Body of pancreas (tissue), 4 donors: ENCODE measurements around the gene NEDD4. TPM values are rescaled to one million over a fixed set of nuclear protein-coding genes. Genes with fewer than 3 reads are reported as not detected.

Experiments used
- ATAC-seq: fragments of 150-250 bp; one replicate; pipeline ENCODE4 v1.9.1; 2016
- DNase-seq, 4 donors: peaks; one replicate each; pipeline ENCODE4 v3.0.0-alpha.2; 2019
- H3K27ac ChIP-seq, 4 donors: fragments of 200-600 bp; sonication (generic); 1 replicate in 3 of 4; 2 replicates in 1 of 4; pipeline versions ENCODE4 v1.5.1 to v1.6.1; 2016 to 2019; ENCODE audit warnings: mild to moderate bottlenecking in 1 of 4, mixed read lengths in 1 of 4, moderate library complexity in 1 of 4
- H3K27me3 ChIP-seq, 2 donors: fragments of 200-600 bp; sonication (generic); one replicate each; pipeline ENCODE4 v1.6.0; 2016; ENCODE audit warnings: mild to moderate bottlenecking in 1 of 2
- H3K36me3 ChIP-seq, 2 donors: fragments of 200-600 bp; sonication (generic); replicated peaks in 1 of 2; 2 replicates each; pipeline ENCODE4 v1.5.1; 2016; ENCODE audit warnings: low read depth in 2 of 2; ENCODE audit not compliant: insufficient read depth in 1 of 2
- H3K4me1 ChIP-seq: fragments of 200-600 bp; sonication (generic); one replicate; pipeline ENCODE4 v1.6.0; 2016
- H3K4me3 ChIP-seq, 2 donors: fragments of 200-600 bp; sonication (generic); 1 replicate in 1 of 2; 2 replicates in 1 of 2; pipeline ENCODE4 v1.5.1; 2016 to 2019
- H3K9me3 ChIP-seq, 3 donors: fragments of 200-600 bp; sonication (generic); 1 replicate in 2 of 3; 2 replicates in 1 of 3; pipeline ENCODE4 v1.5.1; 2016
- POLR2A ChIP-seq, 3 donors: fragments of 450-650 bp; IDR thresholded peaks; one replicate each; pipeline ENCODE4 v1.6.1; 2016; ENCODE audit warnings: antibody characterized with exemption in 3 of 3, mild to moderate bottlenecking in 2 of 3
- WGBS, 2 donors: methylation state at CpG; one replicate each; pipeline ENCODE4 v1.1.5; 2017; 5-methylcytosine and 5-hydroxymethylcytosine counted together
- intact Hi-C: fragments of 100-400 bp; cut with DNase I; formaldehyde crosslinking; loops from one replicate; pipeline ENCODE4 v1.15.1; 2023
- total RNA-seq, 2 donors: library from RNA; depleted of rRNA; stranded (reverse); fragments of >200 nt; gene quantifications; one replicate each; pipeline ENCODE4 v1.1.0, GENCODE V29; 2016
- TF ChIP-seq, protein P1 (sequence below), 7 experiments: fragments of 450-650 bp in 4 of 7; fragments of 200-600 bp in 3 of 7; sonication (generic) in 3 of 7; IDR thresholded peaks; one replicate each; pipeline ENCODE4 v1.5.1; 2016 to 2019; ENCODE audit warnings: antibody characterized with exemption in 7 of 7

The NEDD4 gene
- total RNA-seq, 2 donors from 2014 or later = 3.0 to 8.0 TPM

DNA sequence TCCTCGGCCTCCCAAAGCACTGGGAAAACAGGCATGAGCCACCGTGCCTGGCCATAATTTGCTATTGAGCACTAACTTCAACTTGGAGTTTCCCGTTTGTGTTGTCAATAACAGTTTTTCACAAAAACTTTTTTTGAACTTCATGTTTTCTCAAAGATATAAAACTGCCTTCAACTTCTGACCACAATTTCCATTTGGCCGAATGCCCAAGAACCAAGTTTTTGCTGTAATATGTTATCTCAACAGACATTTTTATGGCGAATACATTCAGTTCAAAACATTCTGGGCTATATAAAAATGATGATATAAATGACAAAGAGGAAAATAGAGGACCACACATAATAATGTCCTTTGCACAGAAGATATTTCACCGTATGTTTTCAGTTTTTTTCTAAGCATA lies 56.4 kb downstream of the NEDD4 start:
- H3K27me3 ChIP-seq = no peaks in the 10 kb centered on the region
- no peaks in the 10 kb centered on the region for H3K9me3 ChIP-seq
- intact Hi-C loops = no loop called here
- H3K4me3 ChIP-seq = no peak overlapping the region
- no peak for ATAC-seq
- no peak overlapping the region for H3K27ac ChIP-seq
- TF ChIP-seq, protein P1, sequence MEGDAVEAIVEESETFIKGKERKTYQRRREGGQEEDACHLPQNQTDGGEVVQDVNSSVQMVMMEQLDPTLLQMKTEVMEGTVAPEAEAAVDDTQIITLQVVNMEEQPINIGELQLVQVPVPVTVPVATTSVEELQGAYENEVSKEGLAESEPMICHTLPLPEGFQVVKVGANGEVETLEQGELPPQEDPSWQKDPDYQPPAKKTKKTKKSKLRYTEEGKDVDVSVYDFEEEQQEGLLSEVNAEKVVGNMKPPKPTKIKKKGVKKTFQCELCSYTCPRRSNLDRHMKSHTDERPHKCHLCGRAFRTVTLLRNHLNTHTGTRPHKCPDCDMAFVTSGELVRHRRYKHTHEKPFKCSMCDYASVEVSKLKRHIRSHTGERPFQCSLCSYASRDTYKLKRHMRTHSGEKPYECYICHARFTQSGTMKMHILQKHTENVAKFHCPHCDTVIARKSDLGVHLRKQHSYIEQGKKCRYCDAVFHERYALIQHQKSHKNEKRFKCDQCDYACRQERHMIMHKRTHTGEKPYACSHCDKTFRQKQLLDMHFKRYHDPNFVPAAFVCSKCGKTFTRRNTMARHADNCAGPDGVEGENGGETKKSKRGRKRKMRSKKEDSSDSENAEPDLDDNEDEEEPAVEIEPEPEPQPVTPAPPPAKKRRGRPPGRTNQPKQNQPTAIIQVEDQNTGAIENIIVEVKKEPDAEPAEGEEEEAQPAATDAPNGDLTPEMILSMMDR (IDR thresholded peaks at IDR 0.05) = no peak
- TF ChIP-seq POLR2A (IDR thresholded peaks at IDR 0.05) = no peak
- WGBS, 2 donors = 66 to 82% methylated on average over 6 of the region's 6 CpGs
- H3K4me1 ChIP-seq = no peaks in the 10 kb centered on the region
- peak in 1 of 4 donors; percentile 4 for DNase-seq
- peaks cover 0 to 2% of the 10 kb centered on the region in 2 donors for H3K36me3 ChIP-seq

DNA sequence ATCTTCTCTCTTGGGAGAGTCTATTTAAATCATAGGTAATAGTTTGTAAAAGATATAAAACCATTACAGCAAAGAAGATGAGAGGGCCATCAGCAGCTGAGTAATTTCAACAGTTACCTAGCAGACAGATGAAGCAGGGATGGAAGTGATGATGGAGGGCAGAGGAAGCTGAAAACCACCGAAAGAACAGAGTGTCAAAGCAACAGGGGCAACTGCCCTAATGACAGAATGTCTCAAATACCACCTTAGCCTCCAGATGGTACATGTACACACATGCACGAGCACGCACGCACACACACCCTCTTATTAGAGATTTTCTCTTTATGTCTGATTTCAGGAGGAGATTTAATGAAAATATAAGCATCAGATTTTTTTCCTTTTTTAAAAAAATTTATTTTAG lies 64.5 kb downstream of the NEDD4 start:
- H3K27me3 ChIP-seq = no peaks in the 10 kb centered on the region
- intact Hi-C loops = no loop called here
- 82 to 91% methylated on average over 4 of the region's 4 CpGs for WGBS, 2 donors

GRCh38 chr15:55921744-55922143 lies 71.7 kb downstream of the NEDD4 start:
- WGBS, 2 donors = 94% methylated on average over 4 of the region's 4 CpGs
- no peak overlapping the region for H3K27ac ChIP-seq
- ATAC-seq = no peak
- intact Hi-C loops = no loop called here
- TF ChIP-seq POLR2A (IDR thresholded peaks at IDR 0.05) = no peak
- TF ChIP-seq, protein P1 (IDR thresholded peaks at IDR 0.05) = no peak
- H3K36me3 ChIP-seq = no peaks in the 10 kb centered on the region
- H3K4me1 ChIP-seq = no peaks in the 10 kb centered on the region
- no peaks in the 10 kb centered on the region for H3K27me3 ChIP-seq
- no peaks in the 10 kb centered on the region for H3K9me3 ChIP-seq
- H3K4me3 ChIP-seq = no peak overlapping the region
- no peak for DNase-seq

More for the DNA sequence above, 64.5 kb downstream of the NEDD4 start:
- H3K36me3 ChIP-seq = no peaks in the 10 kb centered on the region
- no peak overlapping the region for H3K27ac ChIP-seq
- H3K4me1 ChIP-seq = no peaks in the 10 kb centered on the region
- ATAC-seq (no peak), DNase-seq (no peak)
- no peaks in the 10 kb centered on the region for H3K9me3 ChIP-seq
- TF ChIP-seq, protein P1 (IDR thresholded peaks at IDR 0.05) = no peak
- TF ChIP-seq POLR2A (IDR thresholded peaks at IDR 0.05) = no peak
- no peak overlapping the region for H3K4me3 ChIP-seq

GRCh38 chr15:55917881-55918296 lies 75.5 kb downstream of the NEDD4 start:
- H3K27me3 ChIP-seq = no peaks in the 10 kb centered on the region
- H3K4me3 ChIP-seq = no peak overlapping the region
- no peaks in the 10 kb centered on the region for H3K4me1 ChIP-seq
- intact Hi-C loops = no loop called here
- H3K27ac ChIP-seq = no peak overlapping the region
- no peaks in the 10 kb centered on the region for H3K36me3 ChIP-seq
- DNase-seq = peak in 3 of 4 donors; percentile 20 to 40 (median 23)
- no peak for TF ChIP-seq POLR2A (IDR thresholded peaks at IDR 0.05)
- TF ChIP-seq, protein P1 (IDR thresholded peaks at IDR 0.05) = peak in 6 of 7 experiments; percentile 32 to 65 (median 40)
- ATAC-seq = no peak
- no peaks in the 10 kb centered on the region for H3K9me3 ChIP-seq
- 0 to 2% methylated on average over 1 of the region's 1 CpG for WGBS, 2 donors

GRCh38 chr15:55916666-55917409 lies 76.6 kb downstream of the NEDD4 start:
- Histone ChIP-seq H3K27ac (no peak overlapping the region), H3K4me3 (no peak overlapping the region), H3K9me3 (no peaks in the 10 kb centered on the region), H3K27me3 (no peaks in the 10 kb centered on the region), H3K4me1 (no peaks in the 10 kb centered on the region), H3K36me3 (no peaks in the 10 kb centered on the region)
- no peak for DNase-seq
- 76 to 79% methylated on average over 11 of the region's 11 CpGs for WGBS, 2 donors
- intact Hi-C loops = no loop called here
- no peak for ATAC-seq
- TF ChIP-seq, protein P1 (IDR thresholded peaks at IDR 0.05) = no peak
- no peak for TF ChIP-seq POLR2A (IDR thresholded peaks at IDR 0.05)
